GM12864 (cell line): Measurements from ENCODE around the gene PDRG1.

Source experiments
- DNase-seq: peaks from one replicate; pipeline ENCODE4 v3.0.0-alpha.2; 2011; ENCODE audit warnings: low read depth
- H3K4me3 ChIP-seq: 2 replicates; pipeline ENCODE4 v1.5.1; 2011; ENCODE audit warnings: mild to moderate bottlenecking, low read depth, low read length, control low read depth
- CTCF ChIP-seq: IDR thresholded peaks from 2 replicates; pipeline ENCODE4 v1.5.1; 2011; ENCODE audit warnings: low read depth, mild to moderate bottlenecking, moderate library complexity, low read length, control low read depth, inconsistent platforms; ENCODE audit errors: missing control alignments

PDRG1 gene

GRCh38 chr20:31977080-31977479 is 25.2 kb upstream of the PDRG1 start:
- DNase-seq = no peak
- no peak overlapping the region for H3K4me3 ChIP-seq
- TF ChIP-seq CTCF = no peak

- DNase-seq = no peak
- TF ChIP-seq CTCF = no peak
- H3K4me3 ChIP-seq = no peak overlapping the region
These were observed 24.0 kb upstream of the PDRG1 start for GRCh38 chr20:31975874-31976273.

GRCh38 chr20:31974951-31975487 is 23.2 kb upstream of the PDRG1 start:
- no peak for DNase-seq
- no peak for TF ChIP-seq CTCF
- no peak overlapping the region for H3K4me3 ChIP-seq

- TF ChIP-seq CTCF = no peak
- no peak for DNase-seq
- H3K4me3 ChIP-seq = no peak overlapping the region
These were observed 22.4 kb upstream of the PDRG1 start for GRCh38 chr20:31974296-31974695.

GRCh38 chr20:31972471-31973021 is 20.7 kb upstream of the PDRG1 start:
- no peak for TF ChIP-seq CTCF
- H3K4me3 ChIP-seq = no peak overlapping the region
- no peak for DNase-seq

- no peak for DNase-seq
- no peak overlapping the region for H3K4me3 ChIP-seq
- no peak for TF ChIP-seq CTCF
These were observed 18.1 kb upstream of the PDRG1 start for GRCh38 chr20:31969991-31970390.
